Activated CD8-positive, alpha-beta memory T cell treated with anti-CD3 and anti-CD28 coated beads for 1 hour (primary cell): Measurements from ENCODE around the gene ANKRD39.

Experiments used
- DNase-seq, 2 donors: peaks; one replicate each; pipeline ENCODE4 v3.0.0-alpha.2; 2020; ENCODE audit warnings: low read depth in 1 of 2; ENCODE audit errors: extremely low read depth in 1 of 2

Gene ANKRD39

GRCh38 chr2:96888072-96889011 lies 30.5 kb upstream of the ANKRD39 start:
- no peak for DNase-seq

DNA sequence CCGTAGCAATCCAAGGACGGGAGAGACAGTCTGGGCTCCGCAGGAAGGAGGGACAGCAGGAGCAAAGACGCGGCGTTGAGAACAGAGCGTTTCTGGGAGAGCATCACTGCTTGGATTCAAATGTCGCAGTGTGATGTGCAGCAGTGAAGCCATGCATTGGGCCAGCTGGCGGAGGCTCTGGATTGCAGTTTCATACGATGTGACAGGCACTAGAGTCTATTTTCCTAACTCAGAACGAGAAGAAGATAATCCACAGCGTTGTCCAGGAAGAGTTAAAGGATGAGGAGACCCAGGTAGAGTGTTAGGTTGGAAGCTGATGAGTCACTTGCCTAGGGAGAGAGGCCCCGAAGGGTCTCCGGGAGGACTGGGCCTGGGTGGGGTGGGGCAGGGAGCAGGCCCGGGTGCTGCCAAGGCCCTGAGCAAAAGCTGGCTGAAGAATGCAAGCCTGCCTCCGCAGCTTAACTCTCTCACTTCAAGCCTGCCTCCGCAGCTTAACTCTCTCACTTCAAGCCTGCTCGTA lies 29.7 kb upstream of the ANKRD39 start:
- no peak for DNase-seq

DNA sequence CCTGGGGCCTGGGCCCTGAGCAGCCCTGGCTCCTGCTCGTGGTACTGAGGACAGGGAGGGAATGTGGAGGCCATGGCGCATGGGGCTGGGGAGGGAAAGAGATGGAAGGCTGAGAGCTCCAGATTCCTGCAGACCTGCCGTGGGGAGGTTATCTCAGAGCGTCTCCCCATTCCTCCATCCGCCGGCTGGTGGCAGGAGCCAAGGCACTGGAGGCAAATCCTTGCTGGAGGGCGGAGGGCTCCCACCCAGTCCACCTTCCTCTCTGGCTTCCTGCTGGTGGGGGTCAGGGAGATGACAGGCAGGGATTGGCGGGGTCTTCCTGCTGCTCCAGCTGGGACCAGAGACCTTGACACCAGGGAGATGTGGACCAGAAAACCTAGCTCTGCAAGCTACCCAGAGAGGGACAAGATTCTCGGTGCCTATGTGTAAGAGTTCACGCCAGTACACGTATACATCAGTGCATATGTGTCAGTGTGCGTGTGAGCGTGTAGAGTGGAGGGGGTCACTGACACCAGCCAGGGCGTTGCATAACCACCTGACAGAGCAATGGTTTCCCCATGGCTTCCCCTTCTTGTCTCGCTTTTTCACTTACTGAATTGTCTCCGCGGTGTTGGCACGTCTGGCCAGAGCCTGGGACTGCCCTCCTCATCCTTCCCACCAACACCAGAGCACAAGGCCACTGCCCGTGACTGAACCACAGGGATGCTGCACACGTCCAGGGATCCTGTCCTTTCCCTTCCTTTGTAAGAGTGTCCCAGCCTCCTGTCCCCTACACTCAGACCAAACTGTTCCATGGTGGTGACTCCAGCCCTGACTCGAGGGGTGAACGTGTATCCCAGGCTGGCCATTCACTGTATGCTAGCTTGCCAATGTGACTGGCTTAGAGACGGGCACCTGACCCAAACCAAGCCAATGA lies 27.9 kb upstream of the ANKRD39 start:
- no peak for DNase-seq

DNA sequence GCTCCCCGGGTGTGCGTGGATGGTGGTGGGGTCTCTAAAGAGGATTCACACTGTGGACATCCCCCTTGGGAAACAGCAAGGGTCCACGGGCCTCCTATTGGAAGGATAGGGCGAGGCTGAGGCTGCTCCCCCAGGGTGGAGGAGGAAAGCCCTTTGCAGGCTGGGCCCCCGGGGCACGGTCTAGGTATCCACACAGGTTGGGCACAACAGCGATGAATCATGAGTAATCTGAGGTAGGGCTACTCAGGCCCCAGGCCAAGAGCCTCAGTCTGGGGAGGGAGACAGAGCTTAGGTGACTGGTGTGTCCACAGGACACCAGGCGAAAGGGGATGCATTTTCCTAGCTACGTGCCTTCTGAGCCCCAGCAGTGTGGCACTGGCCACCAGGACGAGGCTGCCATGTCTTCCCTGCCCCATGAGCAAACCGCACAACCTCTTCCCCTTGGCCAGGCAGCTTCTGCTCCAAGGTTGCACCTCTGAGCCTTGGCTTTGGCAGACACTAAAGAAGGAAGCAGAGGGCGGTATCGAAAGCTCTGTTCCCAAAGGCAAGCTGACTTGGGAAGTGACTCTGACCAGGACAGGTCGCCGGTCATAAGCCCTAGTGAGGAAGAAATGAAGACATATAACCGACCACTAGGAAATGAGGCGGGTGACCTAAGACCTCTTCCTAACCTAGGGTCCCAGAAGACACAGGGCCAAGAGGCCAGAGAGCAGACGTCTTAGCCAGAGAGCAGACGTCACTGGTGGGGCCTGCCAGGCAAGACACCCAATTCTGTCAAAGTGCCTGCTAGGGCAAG lies 26.7 kb upstream of the ANKRD39 start:
- DNase-seq: no peak

DNA sequence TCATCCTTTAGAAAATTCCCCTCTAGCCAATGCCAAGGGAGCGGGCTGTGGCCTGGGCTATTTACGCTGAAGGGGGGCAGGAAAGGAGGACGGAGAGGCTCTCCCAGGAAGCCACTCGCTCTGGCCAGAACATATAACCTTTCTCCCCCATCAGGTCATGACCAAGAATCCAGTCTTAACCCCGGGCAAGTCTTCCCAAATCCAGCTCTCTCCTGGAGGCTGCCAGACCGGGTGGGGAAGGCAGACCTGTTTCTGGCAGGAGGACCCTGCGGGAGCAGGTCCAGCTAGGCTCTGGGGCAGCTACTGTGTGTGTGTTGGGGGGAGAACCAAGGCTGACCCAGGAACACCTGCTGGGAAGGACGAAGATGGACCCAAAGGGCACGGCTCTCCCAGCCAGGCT lies 25.5 kb upstream of the ANKRD39 start:
- no peak for DNase-seq

DNA sequence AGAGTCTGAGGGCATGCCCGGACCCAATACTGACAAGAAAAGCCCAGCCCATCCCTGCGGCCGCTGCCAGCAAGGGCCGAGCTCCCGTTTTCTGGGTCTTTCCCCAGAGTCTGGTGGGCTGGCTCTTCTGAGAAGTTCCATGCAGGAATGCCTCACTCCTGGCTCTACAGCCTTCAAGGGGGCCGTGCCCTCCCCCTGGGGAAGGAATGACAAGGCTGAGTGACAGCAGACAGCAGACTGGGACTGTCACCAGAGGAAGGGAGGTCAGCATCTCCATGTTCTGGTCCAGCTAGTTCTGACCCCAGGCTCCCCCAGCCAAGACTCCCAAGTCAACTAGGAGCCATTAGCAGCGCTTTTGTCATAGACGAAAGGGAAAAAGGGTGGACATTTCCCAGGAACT lies 25.1 kb upstream of the ANKRD39 start:
- DNase-seq: no peak

DNA sequence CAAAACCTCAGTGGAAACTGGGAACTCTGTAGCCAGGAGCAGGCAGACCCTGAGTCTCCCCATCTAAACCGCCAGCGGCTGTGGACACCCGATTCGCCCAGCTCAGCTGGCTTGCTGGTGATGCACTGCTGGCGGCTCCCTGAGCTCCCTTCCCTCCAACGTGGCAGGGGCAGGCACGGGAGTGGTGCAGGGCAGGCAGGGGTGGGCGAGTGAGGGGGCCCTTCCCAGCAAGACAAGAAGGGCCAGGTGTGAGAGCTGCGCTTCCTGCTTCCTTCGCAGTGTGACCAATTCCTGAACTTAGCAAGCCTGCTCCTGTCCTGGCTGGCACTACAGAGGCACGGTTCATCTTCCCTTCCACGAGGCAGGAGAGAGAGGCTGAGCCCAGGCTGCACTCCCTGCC lies 24.4 kb upstream of the ANKRD39 start:
- no peak for DNase-seq

GRCh38 chr2:96881349-96882195 lies 23.8 kb upstream of the ANKRD39 start:
- no peak for DNase-seq

DNA sequence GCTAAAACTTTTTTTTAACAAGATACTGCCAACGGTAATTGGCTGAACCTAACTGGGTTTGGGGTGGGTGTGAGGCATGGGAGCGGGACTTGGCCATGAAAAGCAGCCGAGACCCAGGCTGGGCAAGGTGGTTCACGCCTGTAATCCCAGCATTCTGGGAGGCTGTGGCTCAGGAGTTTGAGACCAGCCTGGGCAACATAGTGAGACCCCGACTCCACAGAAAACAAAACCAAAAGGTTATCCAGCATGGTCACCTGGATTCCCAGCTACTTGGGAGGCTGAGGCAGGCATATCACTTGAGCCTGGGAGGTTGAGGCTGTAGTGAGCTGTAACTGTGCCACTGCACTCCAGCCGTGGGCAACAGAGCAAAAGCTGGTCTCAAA lies 23.1 kb upstream of the ANKRD39 start:
- no peak for DNase-seq

GRCh38 chr2:96879545-96880040 lies 21.8 kb upstream of the ANKRD39 start:
- no peak for DNase-seq

GRCh38 chr2:96878796-96879544 lies 21.2 kb upstream of the ANKRD39 start:
- DNase-seq: no peak

GRCh38 chr2:96878171-96878570 lies 20.4 kb upstream of the ANKRD39 start:
- DNase-seq: no peak

- no peak for DNase-seq
Observed at GRCh38 chr2:96877631-96878092, 19.8 kb upstream of the ANKRD39 start.

DNA sequence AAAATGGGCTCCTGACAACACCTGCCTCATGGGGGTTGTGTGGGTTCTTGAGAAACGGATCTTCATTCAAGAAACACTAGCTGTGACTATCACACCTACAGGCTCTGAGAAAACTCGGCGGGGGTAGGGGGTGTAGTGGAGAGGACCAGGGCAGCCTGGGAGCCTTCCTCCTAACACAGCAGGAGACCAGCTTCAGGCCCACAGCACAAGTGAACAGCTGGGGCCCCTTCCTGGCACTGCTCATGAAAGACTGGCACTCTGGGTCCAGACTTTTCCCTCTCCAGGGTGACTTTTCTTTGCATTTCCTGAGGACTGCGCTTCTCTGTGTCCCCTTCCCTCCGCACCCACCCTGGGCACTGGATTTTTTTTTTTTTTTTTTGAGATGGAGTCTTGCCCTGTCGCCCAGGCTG lies 19.2 kb upstream of the ANKRD39 start:
- no peak for DNase-seq

DNA sequence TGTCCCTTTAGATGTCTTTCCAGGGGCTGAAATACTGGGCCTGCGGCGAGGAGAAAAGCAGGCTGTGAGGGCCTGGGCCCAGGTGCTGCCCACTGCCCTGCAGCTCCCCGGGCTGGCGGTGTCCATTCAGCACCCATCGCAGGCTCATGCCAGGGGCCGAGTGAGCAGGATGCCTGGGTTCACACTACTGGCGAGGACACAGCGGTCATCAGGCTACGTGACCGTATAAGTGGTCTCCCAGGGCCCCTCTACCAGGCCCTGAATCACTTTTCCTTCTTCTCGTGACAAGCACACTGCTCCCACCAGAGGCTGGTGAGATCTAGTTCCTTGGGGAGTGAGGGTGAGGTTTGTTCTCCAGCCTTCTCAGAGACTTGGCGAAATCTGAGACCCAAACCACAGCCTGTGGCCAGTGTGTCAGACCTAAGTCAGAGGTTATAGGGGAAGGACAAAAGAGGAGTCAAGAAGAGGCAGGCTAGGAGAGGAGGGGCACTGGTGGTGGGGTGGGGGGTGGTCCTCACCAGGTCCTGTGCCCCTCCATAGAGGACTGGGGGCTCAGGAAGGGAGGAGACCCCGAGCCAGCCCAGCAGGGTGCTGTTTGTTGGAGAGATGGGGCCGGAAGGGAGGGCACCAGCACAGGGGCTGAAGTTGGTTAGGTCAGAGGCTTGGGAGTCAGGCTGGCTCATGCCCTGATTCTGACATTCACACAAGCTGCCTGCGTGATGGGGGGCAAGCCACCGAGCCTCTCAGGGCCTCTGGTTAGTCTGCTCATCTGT lies 18.6 kb upstream of the ANKRD39 start:
- DNase-seq: no peak

DNA sequence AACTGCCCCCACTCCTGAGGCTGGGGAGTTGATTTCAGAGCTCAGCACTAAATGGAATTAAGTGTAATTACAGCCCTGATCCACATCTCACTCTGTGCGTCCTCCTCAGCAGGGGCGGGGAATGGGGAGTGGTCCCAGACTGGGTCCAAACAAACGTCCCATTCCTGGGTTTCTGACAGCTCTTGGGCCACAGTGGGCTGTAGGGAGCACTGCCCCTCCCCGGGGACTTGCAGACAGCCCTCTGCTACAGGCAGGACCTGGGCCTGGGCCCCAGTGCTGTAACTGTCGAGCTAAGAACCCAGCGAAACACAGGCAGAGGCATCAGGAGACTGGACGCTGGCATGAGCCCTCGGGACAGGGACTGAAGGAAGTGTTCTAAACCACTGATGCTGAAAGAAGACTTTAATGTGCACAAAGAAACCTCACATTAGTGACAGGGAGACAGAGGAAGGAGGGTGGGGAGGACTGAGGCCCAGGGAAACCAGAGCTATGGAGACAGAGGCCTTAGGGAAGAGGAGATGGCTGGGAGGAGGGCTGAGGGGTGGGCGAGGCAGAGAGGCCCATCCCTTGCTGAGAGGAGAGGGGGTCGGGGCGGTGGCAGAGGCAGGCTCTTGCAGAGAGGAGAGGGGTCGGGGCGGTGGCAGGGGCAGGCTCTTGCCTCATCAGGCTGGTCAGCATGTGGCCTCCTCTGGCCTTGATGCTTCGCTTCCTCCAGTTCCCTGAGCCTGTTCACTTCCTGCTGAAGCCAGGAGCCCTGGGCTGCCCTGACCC lies 17.9 kb upstream of the ANKRD39 start:
- no peak for DNase-seq

DNA sequence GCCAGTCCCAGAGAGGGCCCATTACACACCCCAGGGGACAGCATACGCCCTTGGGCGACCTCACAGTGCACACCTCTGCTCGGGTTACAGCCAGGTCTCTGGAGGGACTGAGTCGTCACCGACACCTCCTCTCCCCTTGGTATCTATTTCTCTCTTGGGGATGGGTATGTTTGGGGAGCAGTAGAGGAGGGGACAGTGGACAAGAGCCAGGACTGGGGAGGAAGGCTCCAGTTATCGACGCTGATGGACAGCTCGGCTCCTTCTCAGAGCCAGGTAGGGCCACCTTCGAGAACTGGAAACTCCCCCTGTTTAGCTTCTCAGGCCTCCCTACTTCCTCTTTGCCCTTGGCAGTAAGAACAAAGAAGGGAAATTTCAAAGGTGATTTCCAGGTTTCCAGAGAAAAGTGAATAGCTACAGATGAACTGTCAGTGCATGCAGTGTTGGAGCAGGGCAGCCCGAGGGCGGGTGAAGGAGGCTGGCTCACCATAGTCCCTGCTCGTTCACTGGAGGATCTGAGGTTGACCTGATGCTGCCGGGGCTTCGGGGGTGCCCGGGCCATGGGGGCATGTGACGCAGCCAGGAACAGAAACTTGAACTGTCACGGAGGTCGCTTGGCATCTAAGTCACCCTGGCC lies 16.5 kb upstream of the ANKRD39 start:
- DNase-seq: no peak
